Measurements from ENCODE around the gene SOX30. TPM values are rescaled to one million over a fixed set of nuclear protein-coding genes. Genes with fewer than 3 reads are reported as not detected.

The SOX30 gene
- total and polyA plus RNA-seq, 2 of the 13 experiments (the other 11 are each of a cell fraction or from before 2014, with no cell fraction given) = 0.05 TPM; not detected in 1

DNA sequence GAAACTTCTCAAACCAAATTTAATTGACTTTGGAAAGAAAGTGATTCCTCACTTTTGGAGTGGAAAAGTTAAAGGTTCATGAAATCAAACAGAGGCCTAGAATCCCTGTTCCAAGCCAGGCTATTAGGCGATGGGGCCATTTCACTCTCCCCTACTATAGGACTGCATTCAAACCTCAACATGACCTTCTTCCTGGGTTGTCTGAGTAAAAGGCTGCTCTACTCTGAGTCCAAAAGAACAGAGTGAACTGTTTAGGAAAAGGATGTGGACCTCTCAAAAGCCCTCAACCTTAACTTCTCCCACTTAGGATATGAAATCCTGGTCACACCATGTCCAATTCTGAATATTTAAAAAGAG is 34.9 kb upstream of the SOX30 start:
- in situ Hi-C loops (cut with HindIII; ENCODE audit: extremely low pct_ligation_motif_present, low pct_unique_long_range_greater_than_20kb) (no loop called here), intact Hi-C loops (cut with micrococcal nuclease; ENCODE audit: unreplicated experiment) (no loop called here)
- Histone ChIP-seq H3K9me3 (ENCODE audit: low read length) (no peaks in the 10 kb centered on the region), H3K4me2 (ENCODE audit: low read depth, low read length) (peak overlapping the region; percentile 37; the same call in 1 of the 2 replicates), H3K4me1 (ENCODE audit: insufficient read depth, low read length) (peaks cover 17% of the 10 kb centered on the region), H2AFZ (ENCODE audit: low read length) (no peak overlapping the region), H3K27ac (ENCODE audit: extremely low read length, insufficient read depth, low read length) (no peak overlapping the region), H3K27me3 (ENCODE audit: control insufficient read depth in 1 of 2, insufficient read depth in 2 of 2, low read length in 2 of 2) (no peaks in the 10 kb centered on the region), H3K4me3 (replicated peaks in 1 of 3; ENCODE audit: insufficient read depth in 1 of 3, low read depth in 2 of 3, low read length in 3 of 3) (no peak overlapping the region), H3K79me2 (ENCODE audit: insufficient read depth, low read length) (no peaks in the 10 kb centered on the region), H4K20me1 (ENCODE audit: insufficient read depth, low read length) (no peaks in the 10 kb centered on the region), H3K36me3 (replicated peaks in 1 of 2; ENCODE audit: control insufficient read depth in 1 of 2, insufficient read depth in 2 of 2, low read length in 2 of 2) (no peaks in the 10 kb centered on the region), H3K9ac (ENCODE audit: insufficient read depth, low read depth, low read length) (no peak overlapping the region)
- WGBS (ENCODE audit: low lambda C conversion rate) = 46% methylated on average over 1 of the region's 1 CpG
- TF ChIP-seq SMC3 (IDR thresholded peaks at IDR 0.05; ENCODE audit: low read length) (no peak), ELF4 (CRISPR knock-in tag; IDR thresholded peaks at IDR 0.05; ENCODE audit: borderline replicate concordance) (no peak), ZFX (CRISPR knock-in tag; IDR thresholded peaks at IDR 0.05; ENCODE audit: low read depth) (no peak), ZNF766 (CRISPR knock-in tag; IDR thresholded peaks at IDR 0.05; ENCODE audit: borderline replicate concordance) (no peak), ZNF260 (CRISPR knock-in tag; IDR thresholded peaks at IDR 0.05; ENCODE audit: borderline replicate concordance, low read depth) (no peak), ZNF335 (CRISPR knock-in tag; IDR thresholded peaks at IDR 0.05) (no peak), ZNF598 (CRISPR knock-in tag; IDR thresholded peaks at IDR 0.05; ENCODE audit: borderline replicate concordance) (no peak)
- TF ChIP-seq, protein P1, sequence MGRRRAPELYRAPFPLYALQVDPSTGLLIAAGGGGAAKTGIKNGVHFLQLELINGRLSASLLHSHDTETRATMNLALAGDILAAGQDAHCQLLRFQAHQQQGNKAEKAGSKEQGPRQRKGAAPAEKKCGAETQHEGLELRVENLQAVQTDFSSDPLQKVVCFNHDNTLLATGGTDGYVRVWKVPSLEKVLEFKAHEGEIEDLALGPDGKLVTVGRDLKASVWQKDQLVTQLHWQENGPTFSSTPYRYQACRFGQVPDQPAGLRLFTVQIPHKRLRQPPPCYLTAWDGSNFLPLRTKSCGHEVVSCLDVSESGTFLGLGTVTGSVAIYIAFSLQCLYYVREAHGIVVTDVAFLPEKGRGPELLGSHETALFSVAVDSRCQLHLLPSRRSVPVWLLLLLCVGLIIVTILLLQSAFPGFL (CRISPR knock-in tag; IDR thresholded peaks at IDR 0.05) = no peak
- TF ChIP-seq, protein P2, sequence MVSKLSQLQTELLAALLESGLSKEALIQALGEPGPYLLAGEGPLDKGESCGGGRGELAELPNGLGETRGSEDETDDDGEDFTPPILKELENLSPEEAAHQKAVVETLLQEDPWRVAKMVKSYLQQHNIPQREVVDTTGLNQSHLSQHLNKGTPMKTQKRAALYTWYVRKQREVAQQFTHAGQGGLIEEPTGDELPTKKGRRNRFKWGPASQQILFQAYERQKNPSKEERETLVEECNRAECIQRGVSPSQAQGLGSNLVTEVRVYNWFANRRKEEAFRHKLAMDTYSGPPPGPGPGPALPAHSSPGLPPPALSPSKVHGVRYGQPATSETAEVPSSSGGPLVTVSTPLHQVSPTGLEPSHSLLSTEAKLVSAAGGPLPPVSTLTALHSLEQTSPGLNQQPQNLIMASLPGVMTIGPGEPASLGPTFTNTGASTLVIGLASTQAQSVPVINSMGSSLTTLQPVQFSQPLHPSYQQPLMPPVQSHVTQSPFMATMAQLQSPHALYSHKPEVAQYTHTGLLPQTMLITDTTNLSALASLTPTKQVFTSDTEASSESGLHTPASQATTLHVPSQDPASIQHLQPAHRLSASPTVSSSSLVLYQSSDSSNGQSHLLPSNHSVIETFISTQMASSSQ (IDR thresholded peaks at IDR 0.05; ENCODE audit: low read depth) = no peak
- TF ChIP-seq, protein P2 (CRISPR knock-in tag; IDR thresholded peaks at IDR 0.05; ENCODE audit: borderline replicate concordance) = no peak
- TF ChIP-seq, protein P3, sequence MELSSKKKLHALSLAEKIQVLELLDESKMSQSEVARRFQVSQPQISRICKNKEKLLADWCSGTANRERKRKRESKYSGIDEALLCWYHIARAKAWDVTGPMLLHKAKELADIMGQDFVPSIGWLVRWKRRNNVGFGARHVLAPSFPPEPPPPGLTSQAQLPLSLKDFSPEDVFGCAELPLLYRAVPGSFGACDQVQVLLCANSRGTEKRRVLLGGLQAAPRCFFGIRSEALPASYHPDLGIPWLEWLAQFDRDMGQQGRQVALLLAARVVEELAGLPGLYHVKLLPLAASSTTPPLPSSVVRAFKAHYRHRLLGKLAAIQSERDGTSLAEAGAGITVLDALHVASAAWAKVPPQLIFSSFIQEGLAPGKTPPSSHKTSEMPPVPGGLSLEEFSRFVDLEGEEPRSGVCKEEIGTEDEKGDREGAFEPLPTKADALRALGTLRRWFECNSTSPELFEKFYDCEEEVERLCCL (CRISPR knock-in tag; IDR thresholded peaks at IDR 0.05; ENCODE audit: borderline replicate concordance) = no peak
- no TSS peak for BruUV-seq (replicated peaks)
- ChIA-PET CTCF (ENCODE audit: low intra/inter-chr PET ratio, low total read pairs) (no interaction called here), POLR2A (no interaction called here)
- FAIRE-seq = no peak
- peak; percentile 62 for ATAC-seq
- DNase-seq (ENCODE audit: low spot score) = no peak

All from HepG2 (cell line).